A549 (cell line): Measurements from ENCODE around the gene PNPLA7. TPM values are rescaled to one million over a fixed set of nuclear protein-coding genes. Genes with fewer than 3 reads are reported as not detected.

Experiments used
- ATAC-seq, 2 experiments: fragments of 200-7000 bp in 1 of 2; fragments of >200 bp in 1 of 2; cut with Nextera tagmentation in 1 of 2; cut with Tn5 transposase in 1 of 2; 3 replicates each; pipeline versions ENCODE4 v1.8.0 to v1.9.1; 2018 to 2020; ENCODE audit warnings: mild to moderate bottlenecking in 1 of 2, moderate library complexity in 1 of 2
- CTCF ChIA-PET: fragments of 300-600 bp; sonication (Branson Sonifier 250); formaldehyde crosslinking; extraction: SDS; loops from one replicate; lab custom pipeline; 2021; ENCODE audit warnings: antibody characterized with exemption, inconsistent platforms; lab: Yijun Ruan, JAX
- POLR2A ChIA-PET: fragments of 350-600 bp; formaldehyde crosslinking; extraction: SDS; loops from one replicate; lab custom pipeline; 2021; ENCODE audit warnings: antibody characterized with exemption, inconsistent platforms; lab: Yijun Ruan, JAX
- DNase-seq, 2 experiments: peaks; one replicate each; pipeline versions ENCODE4 v3.0.0 to v3.0.0-alpha.2; 2011 to 2016; ENCODE audit warnings: low read depth in 1 of 2, low spot score in 1 of 2
- FAIRE-seq: peaks from 2 replicates; lab custom pipeline; 2011; peaks lifted over from hg19 to GRCh38; lab: Jason Lieb, UNC
- H3K27ac ChIP-seq, 2 experiments: fragments of >200 bp; sonication (Bioruptor Twin); formaldehyde crosslinking; 3 replicates each; pipeline ENCODE4 v1.5.1; 2016 to 2017
- H3K4me1 ChIP-seq: fragments of >200 bp; sonication (Bioruptor Twin); formaldehyde crosslinking; 3 replicates; pipeline ENCODE4 v1.6.1; 2016
- H3K4me2 ChIP-seq: fragments of >200 bp; sonication (Bioruptor Twin); formaldehyde crosslinking; 3 replicates; pipeline ENCODE4 v1.6.1; 2016
- H3K4me3 ChIP-seq: fragments of >200 bp; sonication (Bioruptor Twin); formaldehyde crosslinking; 3 replicates; pipeline ENCODE4 v1.5.1; 2016
- H3K9me3 ChIP-seq: fragments of >200 bp; sonication (Bioruptor Twin); formaldehyde crosslinking; 3 replicates; pipeline ENCODE4 v1.6.1; 2016
- CBX2 ChIP-seq: fragments of 200-600 bp; sonication (generic); IDR thresholded peaks from 2 replicates; pipeline ENCODE4 v1.6.1; 2016; ENCODE audit warnings: low read depth, mild to moderate bottlenecking, borderline replicate concordance
- EHF ChIP-seq: fragments of 250-450 bp; sonication (Bioruptor Pico); IDR thresholded peaks from 2 replicates; pipeline ENCODE4 v1.5.0; 2020; ENCODE audit warnings: mild to moderate bottlenecking
- FOSB ChIP-seq: fragments of 250-450 bp; sonication (Bioruptor Pico); IDR thresholded peaks from 2 replicates; pipeline ENCODE4 v1.5.0; 2020; ENCODE audit warnings: mild to moderate bottlenecking, moderate library complexity
- GATA3 ChIP-seq: IDR thresholded peaks from 2 replicates; pipeline ENCODE4 v1.6.1; 2012; ENCODE audit warnings: borderline replicate concordance
- HDAC2 ChIP-seq: fragments of 200-600 bp; sonication (generic); IDR thresholded peaks from 2 replicates; pipeline ENCODE4 v1.6.1; 2016
- HES2 ChIP-seq: fragments of >200 bp; sonication (Bioruptor Twin); formaldehyde crosslinking; IDR thresholded peaks from 2 replicates; pipeline ENCODE4 v1.6.1; 2016
- HMGXB4 ChIP-seq: fragments of 250-450 bp; sonication (Bioruptor Pico); IDR thresholded peaks from 2 replicates; pipeline ENCODE4 v1.5.0; 2021; ENCODE audit warnings: mild to moderate bottlenecking, moderate library complexity, borderline replicate concordance
- HOXA7 ChIP-seq: fragments of 250-450 bp; sonication (Bioruptor Pico); IDR thresholded peaks from 2 replicates; pipeline ENCODE4 v1.5.0; 2020; ENCODE audit warnings: mild to moderate bottlenecking, moderate library complexity
- JUNB ChIP-seq: fragments of >200 bp; sonication (Bioruptor Twin); formaldehyde crosslinking; IDR thresholded peaks from 2 replicates; pipeline ENCODE4 v1.6.1; 2016
- MAFK ChIP-seq: fragments of 450-650 bp; IDR thresholded peaks from 2 replicates; pipeline ENCODE4 v1.6.1; 2014; ENCODE audit not compliant: partially characterized antibody
- MAZ ChIP-seq: fragments of 150-350 bp; IDR thresholded peaks from 2 replicates; pipeline ENCODE4 v1.6.1; 2014; ENCODE audit warnings: antibody characterized with exemption, low read depth, low read length, borderline replicate concordance
- NR3C1 ChIP-seq: fragments of >200 bp; sonication (Bioruptor Twin); formaldehyde crosslinking; IDR thresholded peaks from 3 replicates; pipeline ENCODE4 v1.6.1; 2017
- RAD21 ChIP-seq, 2 experiments: fragments of >200 bp in 1 of 2; sonication (Bioruptor Twin) in 1 of 2; formaldehyde crosslinking in 1 of 2; IDR thresholded peaks in 1 of 2; conservative IDR thresholded peaks in 1 of 2; 2 replicates in 1 of 2; 3 replicates in 1 of 2; pipeline ENCODE4 v1.6.1; 2012 to 2018; ENCODE audit warnings: inconsistent platforms in 1 of 2
- RARB ChIP-seq: fragments of 250-450 bp; sonication (Bioruptor Pico); IDR thresholded peaks from 2 replicates; pipeline ENCODE4 v1.8.0; 2021; ENCODE audit warnings: mild to moderate bottlenecking, moderate library complexity
- ZNF302 ChIP-seq: fragments of 250-450 bp; sonication (Bioruptor Pico); IDR thresholded peaks from 2 replicates; pipeline ENCODE4 v1.9.0; 2021; ENCODE audit warnings: inconsistent platforms, mild to moderate bottlenecking, moderate library complexity
- WGBS: methylation state at CpG from one replicate; pipeline ENCODE4 v1.1.6; 2017; ENCODE audit errors: missing lambda C conversion rate; 5-methylcytosine and 5-hydroxymethylcytosine counted together
- polyA plus RNA-seq, 4 experiments: library from polyadenylated mRNA; depleted of rRNA in 3 of 4; stranded (reverse); fragments of >200 nt; fragmentation: RNase III in 1 of 4; extraction: RNeasy Plus Mini Kit Qiagen cat#74134 plus additional on column Dnase treatment in 1 of 4; gene quantifications; 2 replicates in 3 of 4; 3 replicates in 1 of 4; pipeline ENCODE4 v1.2.3, GENCODE V29; 2011 to 2017
- TF ChIP-seq, protein P1 (sequence below): fragments of 250-450 bp; sonication (Bioruptor Pico); IDR thresholded peaks from 2 replicates; pipeline ENCODE4 v1.5.0; 2020; ENCODE audit warnings: low read depth, mild to moderate bottlenecking, moderate library complexity
- TF ChIP-seq, protein P2 (sequence below): IDR thresholded peaks from 2 replicates; pipeline ENCODE4 v1.6.1; 2012
- TF ChIP-seq, protein P3 (sequence below): fragments of 150-350 bp; IDR thresholded peaks from 2 replicates; pipeline ENCODE4 v1.6.1; 2014; ENCODE audit warnings: low read depth, mild to moderate bottlenecking, low read length

PNPLA7 gene
- polyA plus RNA-seq, 2 of the 4 experiments (the other 2 are of a cell fraction) = 0.31 to 1.1 TPM

GRCh38 chr9:137449931-137450538 lies 100.2 kb downstream of the PNPLA7 start:
- no peak overlapping the region for H3K4me3 ChIP-seq
- 91% methylated on average over 16 of the region's 18 CpGs for WGBS
- no peak for ATAC-seq
- POLR2A ChIA-PET = no interaction called here
- CTCF ChIA-PET = interaction anchor here (2.4 kb wide), 1 partner anchor 11 kb away, joined by 5 read pairs; no protein-coding TSS in a partner anchor
- TF ChIP-seq HES2 (no peak), GATA3 (no peak), MAZ (no peak), NR3C1 (no peak), HDAC2 (no peak), CBX2 (no peak)
- H3K4me1 ChIP-seq = peaks cover 18% of the 10 kb centered on the region
- DNase-seq = no peak
- H3K9me3 ChIP-seq = no peaks in the 10 kb centered on the region
- H3K27ac ChIP-seq = no peak overlapping the region
- no peak overlapping the region for H3K4me2 ChIP-seq
- FAIRE-seq = no peak

- Histone ChIP-seq H3K27ac (no peak overlapping the region), H3K4me2 (no peak overlapping the region)
- ATAC-seq = 0 out of 6 replicates have a peak, but pooled peaks of 1 of the 2 experiments have one; percentile 4
- DNase-seq = no peak
- FAIRE-seq = no peak
- 83% methylated on average over 24 of the region's 36 CpGs for WGBS
- POLR2A ChIA-PET = no interaction called here
- TF ChIP-seq MAFK = no peak
- TF ChIP-seq RAD21 (conservative IDR thresholded peaks at IDR 0.05 in 1 of 2, IDR thresholded peaks at IDR 0.05 in 1 of 2) = no peak
- TF ChIP-seq, protein P1, sequence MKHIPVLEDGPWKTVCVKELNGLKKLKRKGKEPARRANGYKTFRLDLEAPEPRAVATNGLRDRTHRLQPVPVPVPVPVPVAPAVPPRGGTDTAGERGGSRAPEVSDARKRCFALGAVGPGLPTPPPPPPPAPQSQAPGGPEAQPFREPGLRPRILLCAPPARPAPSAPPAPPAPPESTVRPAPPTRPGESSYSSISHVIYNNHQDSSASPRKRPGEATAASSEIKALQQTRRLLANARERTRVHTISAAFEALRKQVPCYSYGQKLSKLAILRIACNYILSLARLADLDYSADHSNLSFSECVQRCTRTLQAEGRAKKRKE (CRISPR knock-in tag) = no peak
- TF ChIP-seq RARB (CRISPR knock-in tag) = no peak
- TF ChIP-seq, protein P2, sequence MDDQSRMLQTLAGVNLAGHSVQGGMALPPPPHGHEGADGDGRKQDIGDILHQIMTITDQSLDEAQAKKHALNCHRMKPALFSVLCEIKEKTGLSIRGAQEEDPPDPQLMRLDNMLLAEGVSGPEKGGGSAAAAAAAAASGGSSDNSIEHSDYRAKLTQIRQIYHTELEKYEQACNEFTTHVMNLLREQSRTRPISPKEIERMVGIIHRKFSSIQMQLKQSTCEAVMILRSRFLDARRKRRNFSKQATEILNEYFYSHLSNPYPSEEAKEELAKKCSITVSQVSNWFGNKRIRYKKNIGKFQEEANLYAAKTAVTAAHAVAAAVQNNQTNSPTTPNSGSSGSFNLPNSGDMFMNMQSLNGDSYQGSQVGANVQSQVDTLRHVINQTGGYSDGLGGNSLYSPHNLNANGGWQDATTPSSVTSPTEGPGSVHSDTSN = no peak
- TF ChIP-seq FOSB (CRISPR knock-in tag) = no peak
- no peak for TF ChIP-seq HOXA7 (CRISPR knock-in tag)
- no peak for TF ChIP-seq EHF (CRISPR knock-in tag)
- TF ChIP-seq, all 56 proteins: peak for 0
- CTCF ChIA-PET = interaction anchor here (2.0 to 2.4 kb wide), 2 partner anchors 12 to 26 kb away, joined by 5 to 6 read pairs; partner anchors contain the start of genes EXD3 and NOXA1
- H3K9me3 ChIP-seq = no peaks in the 10 kb centered on the region
- peaks cover 12% of the 10 kb centered on the region for H3K4me1 ChIP-seq
- H3K4me3 ChIP-seq = no peak overlapping the region
These were observed 100.9 kb downstream of the PNPLA7 start for GRCh38 chr9:137449081-137449844.

GRCh38 chr9:137448602-137448962 lies 101.6 kb downstream of the PNPLA7 start:
- FAIRE-seq (no peak), ATAC-seq (no peak), DNase-seq (no peak)
- H3K4me3 ChIP-seq = no peak overlapping the region
- POLR2A ChIA-PET = interaction anchor here (1.3 kb wide), 1 partner anchor 26 kb away, joined by 3 read pairs; the partner anchor contains the start of genes EXD3 and NOXA1
- H3K9me3 ChIP-seq = no peaks in the 10 kb centered on the region
- CTCF ChIA-PET = interaction anchor here (1.1 to 7.6 kb wide), 4 partner anchors 11 to 26 kb away, joined by 3 to 98 read pairs (median 6); partner anchors contain the start of genes EXD3, NOXA1 and NSMF
- TF ChIP-seq, protein P3, sequence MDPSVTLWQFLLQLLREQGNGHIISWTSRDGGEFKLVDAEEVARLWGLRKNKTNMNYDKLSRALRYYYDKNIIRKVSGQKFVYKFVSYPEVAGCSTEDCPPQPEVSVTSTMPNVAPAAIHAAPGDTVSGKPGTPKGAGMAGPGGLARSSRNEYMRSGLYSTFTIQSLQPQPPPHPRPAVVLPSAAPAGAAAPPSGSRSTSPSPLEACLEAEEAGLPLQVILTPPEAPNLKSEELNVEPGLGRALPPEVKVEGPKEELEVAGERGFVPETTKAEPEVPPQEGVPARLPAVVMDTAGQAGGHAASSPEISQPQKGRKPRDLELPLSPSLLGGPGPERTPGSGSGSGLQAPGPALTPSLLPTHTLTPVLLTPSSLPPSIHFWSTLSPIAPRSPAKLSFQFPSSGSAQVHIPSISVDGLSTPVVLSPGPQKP = no peak
- no peak for TF ChIP-seq ZNF302
- TF ChIP-seq HMGXB4 (CRISPR knock-in tag) = no peak
- no peak for TF ChIP-seq RARB (CRISPR knock-in tag)
- TF ChIP-seq JUNB = no peak
- H3K4me2 ChIP-seq = no peak overlapping the region
- H3K4me1 ChIP-seq = peaks cover 10% of the 10 kb centered on the region
- 92% methylated on average over 11 of the region's 16 CpGs for WGBS
- no peak overlapping the region for H3K27ac ChIP-seq
